GM12865 (cell line): Measurements from ENCODE around the gene HNRNPC.

Source experiments
- DNase-seq: peaks from one replicate; pipeline ENCODE4 v3.0.0; 2010; ENCODE audit warnings: low read depth
- H3K4me3 ChIP-seq: 2 replicates; pipeline ENCODE4 v1.5.1; 2011; ENCODE audit warnings: mild to moderate bottlenecking, low read depth, low read length, control low read depth
- CTCF ChIP-seq: IDR thresholded peaks from 2 replicates; pipeline ENCODE4 v1.5.1; 2011; ENCODE audit warnings: low read length, control low read depth, low read depth, inconsistent platforms; ENCODE audit not compliant: insufficient read depth; ENCODE audit errors: missing control alignments

The HNRNPC gene

GRCh38 chr14:21199611-21200560 is 69.4 kb downstream of the HNRNPC start:
- DNase-seq, result no peak
- no peak for TF ChIP-seq CTCF
- no peak overlapping the region for H3K4me3 ChIP-seq

- no peak for DNase-seq
- H3K4me3 ChIP-seq, result no peak overlapping the region
- TF ChIP-seq CTCF, result no peak
These were observed 71.6 kb downstream of the HNRNPC start for GRCh38 chr14:21197418-21198205.

DNA sequence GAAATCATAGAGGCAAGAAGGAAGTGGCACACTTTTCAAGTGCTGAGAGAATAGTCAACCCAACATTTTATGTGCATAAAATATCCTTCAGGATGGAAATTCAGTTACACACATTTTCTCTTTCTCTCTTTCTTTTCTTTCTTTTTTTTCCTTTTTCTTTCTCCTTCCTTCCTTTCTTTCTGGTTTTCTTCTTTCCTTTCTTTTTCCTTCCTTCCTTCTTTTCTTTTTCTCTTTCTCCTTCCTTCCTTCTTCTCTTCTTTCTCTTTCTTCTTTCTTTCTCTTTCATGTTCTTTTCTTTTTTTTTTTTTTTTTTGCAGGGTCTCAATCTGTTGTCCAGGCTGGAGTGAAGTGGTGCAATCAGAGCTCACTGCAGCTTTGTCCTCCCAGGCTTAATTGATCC is 74.6 kb downstream of the HNRNPC start:
- no peak overlapping the region for H3K4me3 ChIP-seq
- DNase-seq, result no peak
- no peak for TF ChIP-seq CTCF

DNA sequence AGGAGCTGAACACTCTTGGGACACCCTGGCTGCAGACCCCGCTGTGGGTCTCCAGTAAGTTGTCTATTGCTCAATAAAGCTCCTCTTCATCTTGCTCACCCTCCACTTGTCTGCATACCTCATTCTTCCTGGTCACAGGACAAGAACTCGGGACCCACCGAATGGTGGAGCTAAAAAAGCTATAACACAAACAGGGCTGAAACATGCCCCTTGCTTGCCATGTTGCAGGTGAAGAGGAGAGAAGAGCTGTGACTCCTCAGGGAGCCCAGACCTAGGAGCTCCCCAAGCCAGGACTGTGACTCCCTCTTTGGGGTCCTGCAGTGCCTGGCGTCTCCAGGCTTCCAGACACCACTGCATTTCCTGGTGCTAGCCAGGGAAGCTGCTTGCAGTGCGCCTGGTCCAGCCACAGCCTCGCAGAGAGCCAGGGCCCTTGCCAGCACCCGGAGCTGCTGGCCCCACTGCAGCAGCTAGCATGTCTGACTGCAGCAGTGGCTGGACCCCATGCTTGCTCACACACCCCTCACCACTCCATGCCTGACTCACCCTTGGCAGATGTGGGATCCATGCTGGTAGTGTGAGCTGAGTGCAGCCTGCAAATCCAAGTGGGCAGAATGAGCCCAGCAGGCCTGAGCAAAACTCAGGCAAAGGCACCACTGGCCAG is 76.2 kb downstream of the HNRNPC start:
- no peak for DNase-seq
- no peak overlapping the region for H3K4me3 ChIP-seq
- TF ChIP-seq CTCF, result no peak

- DNase-seq, result no peak
- no peak overlapping the region for H3K4me3 ChIP-seq
- TF ChIP-seq CTCF, result no peak
These were observed 76.8 kb downstream of the HNRNPC start for GRCh38 chr14:21192447-21192822.

DNA sequence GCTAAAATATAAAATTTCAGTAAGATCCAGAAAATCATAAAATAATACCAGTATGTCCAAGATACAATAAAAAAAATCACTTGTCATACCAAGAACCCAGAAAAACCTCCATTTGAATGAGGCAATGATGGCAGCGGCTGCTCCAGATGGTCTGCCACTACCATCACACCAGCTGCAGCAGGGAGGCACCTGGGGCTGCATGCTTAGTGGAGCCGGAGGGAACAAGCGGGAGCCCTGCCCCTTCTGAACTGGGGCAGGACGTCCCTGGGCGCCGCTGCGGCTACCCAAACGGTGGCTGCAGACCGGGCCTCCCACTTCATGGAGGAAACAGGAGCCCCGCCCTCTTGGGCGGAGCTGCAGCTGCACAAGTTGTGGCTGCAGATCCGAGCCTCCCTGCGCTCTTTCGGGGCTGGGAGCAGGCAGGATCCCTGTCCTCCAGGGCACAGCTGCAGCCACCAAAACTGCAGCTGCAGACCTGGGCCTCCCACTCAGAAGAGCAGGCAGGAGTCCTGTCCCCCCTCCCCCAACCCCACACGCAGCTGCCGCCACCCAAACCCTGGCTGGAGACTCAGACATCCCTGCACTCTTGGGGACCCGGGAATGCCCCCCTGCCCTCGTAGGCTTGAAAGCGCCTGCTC is 77.3 kb downstream of the HNRNPC start:
- TF ChIP-seq CTCF, result no peak
- DNase-seq, result peak; percentile 82
- H3K4me3 ChIP-seq, result peak overlapping the region; percentile 45
